GM04503 (cell line): ENCODE measurements around the gene ROBO4.
A peak's percentile ranks its signal among the peaks of the same experiment; 100 is the strongest.

Experiments used
- DNase-seq: peaks from one replicate; pipeline ENCODE4 v3.0.0-alpha.2; 2012; ENCODE audit warnings: low read depth

Gene ROBO4

GRCh38 chr11:124889191-124890091 lies 8.2 kb downstream of the ROBO4 start:
- no peak for DNase-seq

DNA sequence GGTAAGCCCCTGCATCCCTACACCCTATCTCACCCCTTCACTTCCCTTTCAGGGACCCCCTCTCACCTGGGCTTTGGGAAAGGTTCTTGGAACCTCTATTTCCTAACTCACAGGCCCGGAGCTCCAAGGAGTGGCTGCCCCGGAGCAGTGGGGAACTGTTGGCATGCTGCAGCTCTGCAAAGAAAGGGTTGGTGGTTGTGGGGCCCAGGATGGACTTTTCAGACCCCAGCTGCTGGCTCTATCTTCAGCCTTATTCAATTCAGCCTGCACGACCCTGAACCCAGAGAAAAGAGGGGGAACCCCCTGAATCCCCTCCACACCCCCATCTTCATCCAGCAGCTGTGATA lies 10.0 kb downstream of the ROBO4 start:
- DNase-seq = no peak

GRCh38 chr11:124886978-124887666 lies 10.5 kb downstream of the ROBO4 start:
- no peak for DNase-seq

GRCh38 chr11:124886476-124886875 lies 11.2 kb downstream of the ROBO4 start:
- no peak for DNase-seq

GRCh38 chr11:124884869-124885479 lies 12.7 kb downstream of the ROBO4 start:
- DNase-seq = no peak

DNA sequence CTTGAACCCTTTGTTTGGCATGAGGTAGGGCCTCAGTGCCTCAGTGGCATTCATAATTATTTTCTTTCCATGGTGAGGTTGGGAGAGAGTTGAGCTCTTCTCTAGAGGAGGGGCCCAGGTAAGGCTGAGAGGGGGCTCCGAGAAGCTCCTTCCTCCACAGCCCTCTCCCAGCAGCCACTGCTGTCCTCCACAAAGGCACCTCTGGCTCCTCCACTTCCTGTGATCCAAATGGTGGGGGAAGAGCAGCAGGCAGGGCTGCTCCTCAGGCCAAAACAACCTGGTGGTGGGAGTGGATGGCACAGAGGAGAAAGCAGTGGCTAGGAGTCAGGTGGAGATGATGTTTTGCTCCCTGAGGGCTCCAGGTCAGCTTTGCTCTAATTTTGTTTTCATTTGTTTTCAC lies 13.3 kb downstream of the ROBO4 start:
- DNase-seq = no peak

DNA sequence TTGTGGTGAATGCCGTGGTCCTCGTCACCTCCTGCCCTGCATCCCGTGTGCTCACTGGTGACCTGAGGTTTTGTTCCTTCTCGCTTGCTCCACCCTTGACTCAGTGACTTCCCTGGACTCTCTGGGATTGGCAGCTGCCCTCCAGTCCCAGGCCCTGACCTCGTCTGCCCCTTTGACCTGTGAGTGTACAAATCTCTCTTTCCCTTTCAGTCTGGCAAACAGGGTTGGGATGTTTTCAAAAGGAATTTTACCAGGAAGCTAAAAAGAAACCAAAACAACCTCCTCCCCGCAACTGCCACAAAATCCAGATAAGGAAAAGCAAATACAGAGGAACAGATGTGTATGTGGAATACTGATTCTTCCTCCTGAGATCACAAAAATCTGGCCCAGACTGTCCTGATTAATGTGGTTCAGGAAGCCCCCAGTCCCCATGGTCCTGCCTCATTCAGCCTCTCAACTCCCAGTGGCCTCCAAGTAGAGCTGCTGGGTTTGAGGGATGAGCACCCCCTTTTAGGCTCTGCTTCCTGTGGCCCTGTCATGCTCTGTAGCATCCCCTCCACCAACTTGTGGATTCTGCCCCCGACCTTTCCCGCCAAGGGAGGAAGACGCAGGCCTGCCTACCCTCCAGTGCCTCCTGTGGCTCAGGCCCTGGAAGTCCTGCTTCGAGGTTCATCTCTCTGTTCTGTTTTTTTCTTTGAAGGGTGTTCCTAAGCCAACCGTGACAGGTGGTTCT lies 15.2 kb downstream of the ROBO4 start:
- DNase-seq = no peak

- DNase-seq = no peak
Measured at GRCh38 chr11:124880958-124881357, 16.7 kb downstream of the ROBO4 start.

- DNase-seq = no peak
Measured at GRCh38 chr11:124880290-124880611, 17.4 kb downstream of the ROBO4 start.

DNA sequence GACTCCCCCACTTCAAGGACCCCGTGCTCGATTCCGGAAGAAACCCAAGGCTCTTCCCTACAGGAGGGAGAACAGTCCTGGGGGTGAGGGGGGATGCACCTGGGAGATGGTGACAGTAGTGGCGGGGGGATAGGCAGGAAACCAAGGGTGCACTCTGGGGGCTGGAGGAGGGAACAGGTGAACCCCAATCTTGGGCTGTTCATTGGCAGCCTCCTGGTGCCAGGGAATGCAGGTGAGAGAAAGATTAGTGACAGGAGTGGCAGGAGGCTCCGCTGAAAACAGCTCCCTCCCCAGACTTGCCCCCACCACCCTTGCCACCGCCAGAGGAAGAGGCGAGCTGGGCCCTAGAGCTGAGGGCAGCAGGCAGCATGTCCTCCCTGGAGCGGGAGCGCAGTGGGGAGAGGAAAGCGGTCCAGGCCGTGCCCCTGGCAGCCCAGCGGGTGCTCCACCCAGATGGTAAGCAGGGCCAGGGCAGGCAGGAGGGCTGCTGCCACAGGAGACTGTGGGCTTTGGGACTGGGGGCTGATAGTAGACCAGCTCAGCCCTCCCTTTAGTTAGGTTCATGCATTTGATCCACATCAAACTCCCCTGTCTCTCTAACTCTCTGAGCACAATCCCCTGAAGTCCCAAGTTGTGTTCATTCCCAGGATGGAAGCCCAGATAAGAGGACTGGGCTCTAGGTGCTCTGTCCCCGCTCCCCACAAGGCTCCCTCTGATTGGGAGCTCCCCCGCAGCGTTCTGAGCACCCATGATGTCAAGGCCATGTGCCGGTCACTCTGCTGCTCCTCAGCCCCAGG lies 18.0 kb downstream of the ROBO4 start:
- no peak for DNase-seq

- DNase-seq = no peak
Measured at GRCh38 chr11:124878759-124879492, 18.7 kb downstream of the ROBO4 start.

DNA sequence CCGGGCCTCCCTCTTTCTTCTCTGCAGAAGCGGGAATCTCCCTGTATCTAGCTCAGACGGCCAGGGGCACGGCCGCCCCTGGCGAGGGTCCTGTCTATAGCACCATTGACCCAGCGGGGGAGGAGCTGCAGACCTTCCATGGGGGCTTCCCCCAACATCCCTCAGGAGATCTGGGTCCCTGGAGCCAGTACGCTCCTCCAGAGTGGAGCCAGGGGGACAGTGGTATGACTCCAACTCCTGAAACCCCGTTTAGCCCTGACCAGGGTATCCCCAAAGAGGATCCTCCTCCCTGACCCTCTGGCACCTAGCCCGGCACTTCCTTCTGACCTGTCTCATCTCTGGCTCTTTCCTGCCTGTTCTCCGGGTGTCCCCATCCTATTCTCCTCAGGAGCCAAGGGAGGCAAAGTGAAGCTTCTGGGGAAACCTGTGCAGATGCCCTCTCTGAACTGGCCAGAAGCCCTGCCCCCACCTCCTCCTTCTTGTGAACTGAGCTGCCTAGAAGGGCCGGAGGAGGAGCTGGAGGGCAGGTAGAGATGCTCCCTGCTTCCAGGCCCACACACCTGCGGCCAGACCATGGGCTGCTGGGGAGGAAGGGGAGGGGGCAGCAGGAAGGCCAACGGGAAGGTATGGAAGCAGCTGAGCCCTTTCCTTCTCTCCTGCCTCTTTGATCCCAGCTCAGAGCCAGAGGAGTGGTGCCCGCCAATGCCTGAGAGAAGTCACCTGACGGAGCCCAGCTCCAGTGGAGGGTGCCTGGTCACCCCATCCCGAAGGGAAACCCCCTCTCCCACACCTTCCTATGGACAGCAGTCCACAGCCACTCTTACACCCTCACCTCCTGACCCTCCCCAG lies 19.5 kb downstream of the ROBO4 start:
- no peak for DNase-seq

DNA sequence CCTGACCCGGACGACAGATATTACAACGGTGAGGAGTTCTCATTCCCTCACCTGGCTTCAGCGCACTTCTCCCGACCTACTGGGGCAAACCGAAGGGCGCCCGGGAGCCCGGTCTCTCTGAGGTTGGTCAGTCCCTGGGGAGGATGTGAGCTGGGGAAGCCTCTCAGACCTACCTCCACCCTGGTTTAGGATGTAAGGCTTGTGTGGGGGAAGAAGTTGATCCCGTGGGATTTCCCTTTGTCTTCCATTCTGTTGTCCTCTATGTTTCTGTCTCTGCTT lies 20.1 kb downstream of the ROBO4 start:
- DNase-seq = no peak

DNA sequence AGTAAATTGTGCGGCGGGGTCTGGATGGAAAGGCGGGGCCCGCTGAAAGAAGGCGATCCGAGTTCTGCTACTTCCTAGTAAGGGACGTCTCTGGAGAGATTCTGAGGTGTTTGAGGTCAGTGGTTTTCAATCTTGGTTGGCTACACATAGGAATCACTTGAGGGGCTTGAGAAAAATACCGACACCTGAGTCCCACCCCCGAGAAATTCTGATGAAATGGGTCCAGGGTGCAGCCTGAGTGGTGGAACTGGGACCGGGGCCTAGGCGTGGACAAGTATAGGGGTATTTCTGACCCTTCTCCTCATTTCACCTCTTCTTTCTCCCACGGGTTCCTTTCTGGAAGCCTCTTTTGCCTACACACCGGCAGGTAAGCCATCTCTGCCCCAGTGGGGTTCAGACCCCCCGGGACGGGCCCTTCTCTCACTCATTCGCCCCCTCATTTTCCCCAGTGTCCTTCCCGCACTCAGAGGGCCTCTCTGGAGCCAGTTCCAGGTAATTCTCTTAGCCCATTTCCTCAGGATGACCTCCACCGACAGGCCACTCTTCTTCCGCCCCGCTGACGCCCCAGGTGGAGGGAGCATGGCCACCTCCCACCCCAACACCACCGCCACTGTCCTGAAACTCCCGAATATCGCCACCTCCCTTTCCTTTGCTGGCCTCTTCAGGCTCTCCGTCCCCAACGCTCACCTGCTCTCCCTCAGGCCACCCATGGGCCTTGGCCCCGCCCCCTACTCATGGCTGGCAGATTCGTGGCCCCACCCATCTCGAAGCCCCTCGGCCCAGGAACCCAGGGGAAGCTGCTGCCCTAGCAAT lies 20.6 kb downstream of the ROBO4 start:
- DNase-seq = no peak

DNA sequence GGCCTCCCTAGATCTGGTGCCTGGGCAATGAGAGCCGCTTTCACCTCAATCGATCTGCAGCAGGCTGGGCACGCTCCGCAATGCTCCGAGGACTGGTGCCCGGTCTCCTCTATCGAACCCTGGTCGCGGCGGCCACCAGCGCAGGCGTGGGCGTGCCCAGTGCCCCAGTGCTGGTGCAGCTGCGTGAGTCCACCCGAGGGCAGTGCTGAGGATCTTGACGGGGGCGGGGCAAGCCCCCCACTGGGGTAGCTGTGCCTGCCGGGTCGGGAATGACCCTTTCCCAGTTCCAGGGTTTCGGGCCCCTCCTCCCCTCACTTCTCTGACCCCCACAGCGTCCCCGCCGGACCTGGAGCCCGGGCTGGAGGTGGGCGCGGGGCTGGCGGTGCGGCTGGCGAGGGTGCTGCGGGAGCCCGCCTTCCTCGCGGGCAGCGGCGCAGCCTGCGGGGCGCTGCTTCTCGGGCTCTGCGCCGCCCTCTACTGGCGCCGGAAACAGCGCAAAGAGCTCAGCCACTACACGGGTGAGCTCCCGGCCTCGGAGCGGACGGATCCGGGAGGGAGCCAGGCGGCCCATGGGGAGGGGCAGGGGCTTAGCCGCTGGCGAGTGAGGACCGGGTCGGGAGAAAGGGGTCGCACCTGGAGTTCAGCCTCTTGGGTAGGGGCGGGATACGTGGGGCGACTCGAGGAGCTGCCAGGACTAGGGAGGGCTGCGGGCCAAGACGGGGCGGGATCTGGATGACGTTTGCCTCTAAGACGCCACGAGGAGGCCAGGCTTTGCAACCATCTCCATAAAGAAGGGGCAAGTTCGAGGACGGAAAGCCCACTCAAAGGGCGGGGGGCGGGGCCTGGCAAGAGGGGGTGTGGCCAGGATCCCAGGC lies 21.5 kb downstream of the ROBO4 start:
- peak; percentile 43 for DNase-seq

DNA sequence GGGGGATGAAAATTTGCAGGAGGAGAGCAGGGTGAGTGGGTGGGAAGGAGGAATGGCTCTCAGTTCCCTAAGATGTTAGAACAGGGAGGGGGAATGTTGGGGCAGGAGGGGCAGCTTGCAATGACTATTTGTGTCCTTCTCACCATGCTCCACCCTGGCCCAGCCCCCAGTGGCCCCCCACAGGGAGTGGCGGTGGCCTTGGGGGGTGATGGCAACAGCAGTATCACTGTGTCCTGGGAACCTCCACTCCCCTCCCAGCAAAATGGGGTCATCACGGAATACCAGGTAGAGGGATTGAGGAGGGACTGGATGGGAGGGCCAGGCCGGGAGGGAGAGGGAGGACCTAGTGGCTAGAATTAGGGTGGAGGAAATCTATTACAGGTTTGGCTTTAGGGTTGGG lies 22.3 kb downstream of the ROBO4 start:
- no peak for DNase-seq

DNA sequence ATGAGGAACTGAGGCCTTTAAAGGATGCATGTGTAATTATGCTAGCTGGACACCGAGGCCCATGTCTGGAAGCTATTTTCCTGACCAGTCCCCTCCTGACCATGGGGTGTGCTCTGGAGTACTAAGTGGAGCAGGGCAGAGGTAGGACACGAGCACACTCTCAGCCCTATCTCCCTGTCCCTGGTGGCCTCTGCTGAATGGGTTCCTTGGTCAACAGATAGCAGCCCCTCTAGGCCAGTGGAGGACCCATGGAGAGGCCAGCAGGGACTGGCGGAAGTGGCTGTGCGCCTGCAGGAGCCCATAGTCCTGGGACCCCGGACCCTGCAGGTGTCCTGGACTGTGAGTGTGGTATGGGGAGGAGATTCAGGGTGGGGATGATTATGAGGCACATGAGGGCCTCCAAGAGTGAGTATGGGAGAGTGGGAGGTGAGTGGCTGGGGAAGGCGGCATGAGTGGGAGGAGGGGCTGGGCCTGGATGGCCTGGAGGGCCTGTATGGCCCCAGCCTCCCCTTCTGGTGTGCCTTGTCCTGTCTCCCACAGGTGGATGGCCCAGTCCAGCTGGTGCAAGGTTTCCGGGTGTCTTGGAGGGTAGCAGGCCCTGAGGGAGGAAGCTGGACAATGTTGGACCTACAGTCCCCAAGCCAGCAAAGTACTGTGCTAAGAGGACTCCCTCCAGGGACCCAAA lies 23.0 kb downstream of the ROBO4 start:
- DNase-seq = no peak

GRCh38 chr11:124873951-124874350 lies 23.7 kb downstream of the ROBO4 start:
- DNase-seq = no peak
